PC-3 (cell line): ENCODE measurements around the gene BLM. TPM values are rescaled to one million over a fixed set of nuclear protein-coding genes. Genes with fewer than 3 reads are reported as not detected.
"Not testable (repeated sequence)": the region's sequence is repeated elsewhere in the genome, so short reads cannot be mapped to it uniquely, and the experiment has no call there.

ENCODE experiments used
- ATAC-seq: fragments of 200-7000 bp; cut with Tn5 transposase; 2 replicates; pipeline ENCODE4 v1.9.1; 2020; ENCODE audit warnings: mild to moderate bottlenecking, moderate library complexity
- BruUV-seq: library from RNA; stranded (reverse); fragments of 400-500 nt; replicated peaks from 2 replicates; lab custom pipeline; 2021; lab: Mats Ljungman, UMichigan
- CTCF ChIA-PET: fragments of 300-600 bp; sonication (Branson Sonifier 250); formaldehyde crosslinking; loops from one replicate; lab custom pipeline; 2022; ENCODE audit warnings: antibody characterized with exemption; lab: Charles Lee
- POLR2A ChIA-PET: fragments of 300-600 bp; sonication (Branson Sonifier 250); formaldehyde crosslinking; loops from one replicate; lab custom pipeline; 2022; ENCODE audit warnings: antibody characterized with exemption; ENCODE audit not compliant: unreplicated experiment; lab: Charles Lee
- DNase-seq: peaks from one replicate; pipeline ENCODE4 v3.0.0-alpha.2; 2015
- H2AFZ ChIP-seq: fragments of 300-600 bp; sonication (generic); 2 replicates; pipeline ENCODE4 v1.6.0; 2016; ENCODE audit warnings: antibody characterized with exemption, low read length
- H3F3A ChIP-seq: fragments of 300-600 bp; sonication (generic); one replicate; pipeline ENCODE4 v1.6.0; 2017; ENCODE audit warnings: antibody characterized with exemption, low read length, control low read depth, mild to moderate bottlenecking; ENCODE audit not compliant: unreplicated experiment
- H3K27ac ChIP-seq: fragments of 300-600 bp; sonication (generic); 2 replicates; pipeline ENCODE4 v1.5.1; 2016; ENCODE audit warnings: mild to moderate bottlenecking, low read length
- H3K27me3 ChIP-seq: fragments of 300-600 bp; sonication (generic); 2 replicates; pipeline ENCODE4 v1.6.1; 2016; ENCODE audit warnings: low read length, mixed read lengths
- H3K36me3 ChIP-seq: fragments of 300-600 bp; sonication (generic); 2 replicates; pipeline ENCODE4 v1.6.1; 2016; ENCODE audit warnings: low read depth, mixed run types, low read length, mixed read lengths
- H3K4me1 ChIP-seq: fragments of 300-600 bp; sonication (generic); 2 replicates; pipeline ENCODE4 v1.5.1; 2016; ENCODE audit warnings: low read length; ENCODE audit not compliant: insufficient read depth
- H3K4me2 ChIP-seq: fragments of 300-600 bp; sonication (generic); 2 replicates; pipeline ENCODE4 v1.6.0; 2016; ENCODE audit warnings: low read length
- H3K4me3 ChIP-seq: fragments of 300-600 bp; sonication (generic); 2 replicates; pipeline ENCODE4 v1.5.1; 2016; ENCODE audit warnings: mild to moderate bottlenecking, low read length, mixed read lengths
- H3K79me2 ChIP-seq: fragments of 300-600 bp; sonication (generic); 2 replicates; pipeline ENCODE4 v1.6.1; 2017; ENCODE audit warnings: low read length, mixed read lengths
- H3K9ac ChIP-seq: fragments of 300-600 bp; sonication (generic); 2 replicates; pipeline ENCODE4 v1.6.0; 2016; ENCODE audit warnings: mild to moderate bottlenecking, low read length
- H3K9me2 ChIP-seq: fragments of 300-600 bp; sonication (generic); replicated peaks from 2 replicates; pipeline ENCODE4 v1.6.1; 2016; ENCODE audit warnings: mixed run types, low read length, mixed read lengths
- H3K9me3 ChIP-seq: fragments of 300-600 bp; sonication (generic); 2 replicates; pipeline ENCODE4 v1.6.1; 2016; ENCODE audit warnings: low read length, mixed read lengths
- H4K20me1 ChIP-seq: fragments of 300-600 bp; sonication (generic); 2 replicates; pipeline ENCODE4 v1.6.1; 2016; ENCODE audit warnings: low read length, mixed read lengths
- CTCF ChIP-seq: fragments of 300-600 bp; sonication (generic); conservative IDR thresholded peaks from 2 replicates; pipeline ENCODE4 v1.5.1; 2017; ENCODE audit warnings: antibody characterized with exemption, low read depth, mild to moderate bottlenecking, low read length
- EZH2 ChIP-seq: fragments of 300-600 bp; sonication (generic); IDR thresholded peaks from one replicate; pipeline ENCODE4 v1.6.1; 2017; ENCODE audit warnings: antibody characterized with exemption, mild to moderate bottlenecking, low read length; ENCODE audit not compliant: unreplicated experiment
- EZH2phosphoT487 ChIP-seq: fragments of 300-600 bp; sonication (generic); IDR thresholded peaks from 2 replicates; pipeline ENCODE4 v1.6.1; 2018; ENCODE audit warnings: mild to moderate bottlenecking, antibody characterized with exemption, low read length, borderline replicate concordance
- intact Hi-C: fragments of 100-400 bp; cut with micrococcal nuclease; formaldehyde crosslinking; loops from 2 replicates; pipeline ENCODE4 v1.9.0; 2023
- total RNA-seq: library from RNA; depleted of rRNA; stranded (reverse); fragments of >200 nt; gene quantifications from 2 replicates; pipeline ENCODE4 v1.2.3, GENCODE V29; 2014

BLM gene
- total RNA-seq, 1 experiment from 2014 or later = 18.7 TPM

- no peak for TF ChIP-seq EZH2
- TF ChIP-seq EZH2phosphoT487 = no peak
- TF ChIP-seq CTCF = no peak
- no peaks in the 10 kb centered on the region for H3K9me2 ChIP-seq
- no TSS peak for BruUV-seq
- no peaks in the 10 kb centered on the region for H3F3A ChIP-seq
- H3K79me2 ChIP-seq = no peaks in the 10 kb centered on the region
- CTCF ChIA-PET = no interaction called here
- H3K27ac ChIP-seq = no peak overlapping the region
- no peak for ATAC-seq
- no peaks in the 10 kb centered on the region for H4K20me1 ChIP-seq
- H3K9me3 ChIP-seq = no peaks in the 10 kb centered on the region
- intact Hi-C loops = no loop called here
- H3K4me1 ChIP-seq = peaks cover 9% of the 10 kb centered on the region
- no peaks in the 10 kb centered on the region for H3K27me3 ChIP-seq
- no peaks in the 10 kb centered on the region for H3K36me3 ChIP-seq
- H2AFZ ChIP-seq = no peak overlapping the region
- no peak overlapping the region for H3K4me2 ChIP-seq
- POLR2A ChIA-PET = no interaction called here
- H3K4me3 ChIP-seq = no peak overlapping the region
- no peak overlapping the region for H3K9ac ChIP-seq
- DNase-seq = no peak
Observed at GRCh38 chr15:90685591-90686434, 31.3 kb upstream of the BLM start.

DNA sequence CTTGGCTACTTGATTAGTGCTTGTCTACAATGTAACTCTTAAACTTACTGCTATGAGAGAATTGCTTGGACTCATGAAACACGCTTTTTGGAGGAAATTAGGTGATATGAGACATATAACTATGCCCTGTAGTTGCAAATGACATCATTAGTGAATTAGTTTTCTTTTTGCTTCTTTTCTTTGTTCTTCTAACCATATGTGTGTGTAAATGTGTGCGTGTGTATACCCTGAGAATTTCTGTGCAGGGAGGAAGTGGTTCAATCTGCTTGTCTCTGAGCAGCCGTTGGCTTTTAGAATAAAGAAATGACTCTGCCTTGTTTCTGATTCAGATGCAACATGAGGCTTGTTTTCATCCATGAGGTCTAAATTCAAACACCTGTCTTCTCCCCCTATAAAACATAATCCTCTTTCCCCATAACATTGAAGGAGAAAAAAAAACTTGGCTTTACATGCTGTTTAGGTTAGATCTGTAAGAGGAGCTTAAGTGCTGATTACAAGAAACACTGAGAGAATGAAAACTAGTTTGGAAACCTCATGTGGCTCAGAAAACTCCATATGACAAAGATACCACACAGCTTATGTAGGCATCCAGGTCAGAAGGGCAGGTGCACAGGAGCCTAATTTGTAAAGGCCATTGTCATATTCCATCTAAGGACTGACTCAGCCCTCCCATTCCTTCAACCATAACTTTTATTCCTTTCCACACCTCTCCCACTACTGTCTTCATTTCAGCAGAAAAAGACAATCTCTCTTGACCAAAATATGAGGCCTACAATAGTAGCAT is 30.5 kb upstream of the BLM start:
- no peaks in the 10 kb centered on the region for H3K9me3 ChIP-seq
- H3K9me2 ChIP-seq = no peaks in the 10 kb centered on the region
- no peak overlapping the region for H3K4me3 ChIP-seq
- no peak overlapping the region for H3K9ac ChIP-seq
- ChIA-PET CTCF (interaction anchor here (0.6 kb wide), 1 partner anchor 242 kb away, joined by 6 read pairs; no protein-coding TSS in a partner anchor), POLR2A (no interaction called here)
- H3K27ac ChIP-seq = no peak overlapping the region
- no peak for TF ChIP-seq CTCF
- TF ChIP-seq EZH2phosphoT487 = no peak
- TF ChIP-seq EZH2 = no peak
- no peak overlapping the region for H3K4me2 ChIP-seq
- H4K20me1 ChIP-seq = no peaks in the 10 kb centered on the region
- no peaks in the 10 kb centered on the region for H3K79me2 ChIP-seq
- no peak for ATAC-seq
- intact Hi-C loops = no loop called here
- H2AFZ ChIP-seq = no peak overlapping the region
- H3F3A ChIP-seq = no peaks in the 10 kb centered on the region
- 0 out of 2 replicates have a peak, but pooled peaks cover under 1% of the 10 kb centered on the region for H3K4me1 ChIP-seq
- H3K27me3 ChIP-seq = no peaks in the 10 kb centered on the region
- DNase-seq = no peak
- no peaks in the 10 kb centered on the region for H3K36me3 ChIP-seq
- BruUV-seq = no TSS peak

DNA sequence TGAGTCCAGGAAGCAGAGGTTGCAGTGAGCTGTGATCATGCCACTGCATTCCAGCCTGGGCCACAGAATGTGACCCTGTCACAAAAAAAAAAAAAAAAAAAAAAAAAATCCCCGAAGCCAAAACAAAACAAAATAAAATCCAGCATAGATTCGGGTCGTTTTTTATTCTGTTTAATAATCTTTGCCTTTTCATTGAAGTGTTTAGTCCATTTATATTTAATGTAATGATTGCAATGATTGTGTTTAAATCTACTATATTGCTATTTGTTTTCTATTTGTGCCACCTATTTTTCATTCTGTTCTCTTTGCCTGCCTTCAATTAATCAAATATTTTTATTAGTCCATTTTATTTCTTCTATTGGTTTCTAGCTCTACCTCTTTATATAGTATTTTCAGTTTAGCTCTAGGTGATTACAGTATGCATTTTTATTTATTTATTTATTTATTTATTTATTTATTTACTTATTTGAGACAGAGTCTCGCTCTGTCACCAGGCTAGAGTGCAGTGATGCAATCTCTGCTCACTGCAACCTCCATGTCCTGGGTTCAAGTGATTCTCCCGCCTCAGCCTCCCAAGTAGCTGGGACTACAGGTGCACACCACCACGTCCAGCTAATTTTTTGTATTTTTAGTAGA is 27.7 kb upstream of the BLM start:
- DNase-seq, H3K9me2 ChIP-seq, H4K20me1 ChIP-seq, POLR2A ChIA-PET, ATAC-seq, H3K79me2 ChIP-seq, H3K4me2 ChIP-seq, H3F3A ChIP-seq, H3K9ac ChIP-seq, BruUV-seq, H3K4me1 ChIP-seq, H2AFZ ChIP-seq, H3K36me3 ChIP-seq, H3K27ac ChIP-seq, H3K27me3 ChIP-seq, H3K4me3 ChIP-seq, intact Hi-C loops, H3K9me3 ChIP-seq: not testable (repeated sequence)
- CTCF ChIA-PET = interaction anchor here (0.6 kb wide), 1 partner anchor 128 kb away, joined by 15 read pairs; no protein-coding TSS in a partner anchor
